CD4-positive, alpha-beta T cell treated with Interferon alpha-2 for 1 hour (primary cell): ENCODE measurements around the gene MMD2.
"Not testable (repeated sequence)": the region's sequence is repeated elsewhere in the genome, so short reads cannot be mapped to it uniquely, and the experiment has no call there.

Experiments used
- DNase-seq, 2 donors: peaks; one replicate each; pipeline ENCODE4 v3.0.0-alpha.2; 2020 to 2022

Gene MMD2

GRCh38 chr7:4893188-4893587, 65.8 kb downstream of the MMD2 start:
- not testable (repeated sequence) for DNase-seq

DNA sequence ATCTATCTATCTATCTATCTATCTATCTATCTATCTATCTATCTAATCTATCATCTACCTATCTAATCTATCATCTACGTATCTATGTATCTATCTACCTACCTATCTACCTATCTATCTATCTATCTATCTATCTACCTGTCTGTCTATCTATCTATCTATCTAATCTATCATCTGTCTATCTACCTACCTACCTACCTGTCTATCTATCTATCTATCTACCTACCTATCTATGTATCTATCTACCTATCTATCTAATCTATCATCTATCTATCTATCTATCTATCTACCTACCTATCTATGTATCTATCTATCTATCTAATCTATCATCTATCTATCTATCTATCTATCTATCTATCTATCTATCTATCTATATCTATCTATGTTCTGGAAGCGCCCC, 67.5 kb downstream of the MMD2 start:
- DNase-seq = not testable (repeated sequence)

DNA sequence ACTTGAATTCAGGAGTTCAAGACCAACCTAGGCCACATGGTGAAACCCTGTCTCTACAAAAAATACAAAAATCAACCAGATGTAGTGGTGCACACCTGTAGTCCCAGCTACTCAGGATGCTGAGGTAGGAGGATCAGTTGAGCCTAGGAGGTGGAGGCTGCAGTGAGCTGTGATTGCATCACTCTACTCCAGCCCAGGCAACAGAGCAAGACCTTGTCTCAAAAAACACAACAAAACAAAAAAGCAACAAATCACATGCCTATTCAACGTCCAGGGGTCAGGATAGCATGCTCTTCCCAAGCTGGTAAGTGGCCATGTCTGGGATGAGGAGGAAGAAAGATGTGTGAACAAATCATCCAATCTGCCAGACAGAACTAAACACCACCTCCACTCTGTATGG, 69.3 kb downstream of the MMD2 start:
- no peak for DNase-seq

- no peak for DNase-seq
Measured at GRCh38 chr7:4888161-4888560, 70.8 kb downstream of the MMD2 start.

- no peak for DNase-seq
Measured at GRCh38 chr7:4886671-4887070, 72.3 kb downstream of the MMD2 start.

- DNase-seq = no peak
Measured at GRCh38 chr7:4885317-4885807, 73.6 kb downstream of the MMD2 start.

DNA sequence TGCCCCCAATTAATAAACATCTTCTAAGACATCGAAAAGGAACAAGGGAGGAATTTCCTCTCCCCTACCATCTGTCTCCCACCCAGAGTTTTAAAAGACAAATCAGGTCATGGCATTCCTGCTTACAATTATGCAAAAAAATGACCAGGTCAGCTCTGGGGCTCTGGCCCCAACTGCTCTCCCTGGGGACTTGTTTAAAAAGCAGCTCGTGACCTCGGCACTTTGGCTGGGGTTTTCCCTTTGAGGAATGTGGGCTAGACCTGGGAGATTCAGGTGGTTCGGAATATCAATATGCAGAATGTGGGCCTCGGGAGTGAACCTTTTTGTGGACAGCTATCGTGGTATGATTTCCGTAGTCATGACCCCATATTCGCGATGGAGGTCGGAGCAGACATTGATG, 74.8 kb downstream of the MMD2 start:
- no peak for DNase-seq

DNA sequence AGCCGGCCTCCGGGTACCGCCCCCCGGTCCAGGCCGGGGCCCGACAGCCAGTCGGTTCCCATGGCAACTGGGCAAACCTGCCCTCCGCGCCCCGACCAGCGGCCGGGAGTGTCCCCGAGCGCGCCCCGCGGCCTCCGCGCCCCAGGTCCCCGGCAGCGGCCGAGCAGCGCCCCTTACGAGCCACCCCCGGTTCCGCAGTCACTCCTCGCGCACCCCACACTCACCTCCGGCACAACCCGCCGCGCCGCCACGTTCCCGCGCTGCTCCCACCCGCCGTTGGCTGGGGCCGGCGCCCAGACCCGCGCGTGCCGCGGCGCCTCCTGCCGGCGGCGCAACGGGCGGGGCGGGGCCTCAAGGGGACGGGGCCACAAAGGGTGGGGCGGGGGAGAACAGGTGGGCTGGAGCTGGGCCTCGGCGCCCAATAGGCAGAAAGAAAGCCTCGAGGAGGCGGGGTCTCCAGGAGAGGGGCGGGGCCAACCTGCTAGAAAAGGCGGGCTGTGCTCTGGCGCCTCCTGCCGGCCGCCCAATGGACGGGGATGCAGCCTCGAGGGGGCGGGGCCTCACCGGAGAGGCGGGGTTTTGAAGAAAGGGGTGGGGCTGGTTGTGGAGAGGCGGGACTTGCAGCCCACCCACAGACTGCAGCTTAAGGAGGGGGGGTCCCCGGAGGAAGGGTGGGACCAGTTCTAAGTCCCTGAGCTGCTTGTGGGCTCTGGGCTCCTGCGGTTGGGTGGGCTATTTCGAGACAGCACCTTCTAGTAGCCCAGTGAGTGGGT, 75.4 kb downstream of the MMD2 start, which contains the start of gene RADIL:
TSS of gene RADIL (minus strand) at position 345 of the 773 bp plus-strand sequence. CDS start 5,577 bp downstream, outside the sequence.
- DNase-seq = peak; percentile 85 to 88

- no peak for DNase-seq
Measured at GRCh38 chr7:4883033-4883371, 76.0 kb downstream of the MMD2 start.

DNA sequence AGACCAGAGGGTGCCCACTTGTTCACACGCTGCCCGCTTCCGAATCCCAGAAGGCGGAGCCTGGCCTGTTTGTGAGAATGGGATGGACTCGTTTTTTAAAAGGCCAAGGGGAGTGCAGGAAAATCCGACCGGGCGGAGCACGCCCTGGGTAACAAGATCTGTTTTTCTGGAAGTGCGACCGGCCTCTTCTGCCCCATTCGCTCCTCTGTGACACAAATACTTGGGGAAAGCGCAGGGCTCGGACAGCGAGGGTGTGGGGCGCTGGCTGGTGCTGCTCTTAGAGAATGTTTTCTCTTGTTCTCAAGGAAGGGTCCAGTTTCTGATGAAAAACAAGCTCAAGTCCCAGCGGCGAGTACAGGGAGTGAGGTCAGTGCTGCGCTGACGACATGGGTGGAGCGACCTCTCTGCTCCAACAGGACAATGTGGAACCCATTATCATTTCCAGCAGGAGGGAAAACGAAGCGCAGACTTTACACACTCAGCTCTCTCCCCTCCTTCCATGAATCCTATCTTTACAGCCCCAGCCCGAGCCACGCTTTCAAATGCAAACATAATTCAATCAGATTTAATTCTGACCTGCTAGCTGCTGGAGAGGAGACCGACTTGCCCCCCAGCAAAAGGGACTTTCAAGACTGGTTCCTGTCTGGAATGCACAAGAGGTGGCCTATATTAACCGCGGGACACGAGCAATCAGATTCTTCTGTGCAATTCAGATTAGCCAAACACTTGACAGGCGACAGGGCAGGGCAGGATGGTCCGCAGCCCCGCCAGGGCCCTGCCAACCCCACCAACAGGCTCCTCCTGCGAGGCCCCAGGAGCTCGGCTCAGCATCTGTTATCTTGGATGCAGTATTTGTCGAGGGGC, 76.6 kb downstream of the MMD2 start:
- no peak for DNase-seq

GRCh38 chr7:4880218-4880617, 78.8 kb downstream of the MMD2 start:
- no peak for DNase-seq

DNA sequence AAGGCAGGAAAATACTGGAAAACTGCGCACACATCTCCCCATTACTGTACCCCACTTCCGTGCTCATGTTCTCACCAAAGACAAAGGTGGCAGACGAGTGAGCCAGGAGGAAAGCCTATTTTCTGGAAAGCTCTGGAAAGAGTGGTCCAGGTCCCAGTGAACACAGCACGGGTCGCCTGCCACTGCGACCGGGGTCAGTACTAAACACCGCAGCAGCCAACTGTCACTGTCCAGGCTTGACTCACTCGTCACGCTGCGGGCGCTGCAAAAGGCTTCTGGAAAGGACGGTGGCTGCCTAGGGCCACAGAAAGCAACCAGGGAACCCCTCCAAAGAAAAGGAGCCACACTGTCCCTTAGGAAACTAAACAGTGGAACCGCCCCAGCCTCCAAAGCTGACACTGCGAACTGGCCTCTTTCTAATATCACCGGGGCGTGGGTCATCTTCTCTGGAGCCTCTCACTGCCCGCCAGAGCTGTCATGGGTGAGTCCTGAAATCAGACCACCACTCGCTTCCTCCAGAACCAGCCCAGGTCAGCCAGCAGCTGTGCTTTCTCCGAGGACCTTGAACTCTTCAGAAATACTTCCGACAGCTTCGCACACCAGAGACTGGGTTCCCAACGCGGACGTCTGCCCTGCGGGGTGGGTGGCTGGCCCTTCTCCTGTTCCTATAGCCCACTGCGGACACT, 79.4 kb downstream of the MMD2 start:
- DNase-seq = no peak

- no peak for DNase-seq
Measured at GRCh38 chr7:4878336-4879335, 80.4 kb downstream of the MMD2 start.

GRCh38 chr7:4876586-4876985, 82.4 kb downstream of the MMD2 start:
- DNase-seq = no peak

DNA sequence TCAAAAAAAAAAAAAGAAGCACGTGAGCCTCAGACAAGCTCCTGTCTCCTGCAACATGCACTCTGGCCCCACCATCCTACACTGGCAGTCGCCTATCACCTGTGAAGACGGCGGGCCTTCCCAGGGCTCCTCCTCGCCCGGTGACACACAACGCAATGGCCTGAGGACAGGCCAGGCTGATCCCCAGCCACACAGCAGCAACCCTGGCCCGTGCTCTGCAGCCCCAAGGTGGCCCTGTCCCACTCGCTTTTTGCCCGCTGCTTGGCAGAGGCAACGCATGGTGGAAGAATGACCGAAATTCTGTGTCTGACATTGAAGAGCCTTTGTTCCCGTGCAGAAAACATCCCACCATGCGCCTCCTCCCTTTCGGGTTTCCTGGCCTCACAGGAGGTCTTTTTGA, 83.6 kb downstream of the MMD2 start:
- DNase-seq = no peak

DNA sequence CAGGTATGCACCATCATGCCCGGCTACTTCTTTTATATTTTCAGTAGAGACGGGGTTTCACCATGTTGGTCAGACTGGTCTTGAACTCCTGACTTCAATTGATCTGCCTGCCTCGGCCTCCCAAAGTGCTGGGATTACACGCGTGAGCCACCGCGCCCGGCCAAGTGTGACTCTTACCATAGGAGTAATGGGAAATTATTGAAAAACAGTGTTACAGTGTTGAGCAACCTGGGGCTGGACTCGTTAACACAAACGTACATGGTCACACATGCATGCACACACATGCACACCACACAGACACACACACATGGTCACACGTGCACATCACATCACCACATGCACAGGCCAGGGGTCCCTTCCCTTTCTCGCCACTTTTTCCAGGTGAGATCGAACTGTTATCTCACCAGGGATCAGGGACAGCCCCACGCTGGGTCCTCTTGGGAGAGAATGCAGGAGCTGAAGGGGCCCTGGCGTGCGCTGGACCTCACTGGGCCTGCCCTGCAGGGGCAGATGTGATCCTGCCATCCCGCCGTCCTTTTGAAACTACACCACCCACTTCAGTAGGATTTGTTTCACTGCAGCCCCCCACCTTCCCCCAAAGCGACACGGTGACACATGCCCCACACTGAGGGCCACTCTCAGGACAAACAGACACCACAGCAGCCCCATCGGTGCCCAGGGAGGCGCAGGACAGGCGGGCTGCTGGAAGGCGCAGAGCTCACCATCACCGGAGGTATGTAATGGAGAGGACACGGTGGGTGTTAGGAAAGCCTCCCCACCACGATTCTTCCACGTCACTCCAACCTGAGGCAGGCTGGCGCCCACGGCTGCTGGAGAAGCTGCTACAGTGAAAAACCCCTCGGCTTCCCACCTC, 85.7 kb downstream of the MMD2 start:
- DNase-seq = no peak

GRCh38 chr7:4871930-4872675, 86.9 kb downstream of the MMD2 start:
- no peak for DNase-seq

DNA sequence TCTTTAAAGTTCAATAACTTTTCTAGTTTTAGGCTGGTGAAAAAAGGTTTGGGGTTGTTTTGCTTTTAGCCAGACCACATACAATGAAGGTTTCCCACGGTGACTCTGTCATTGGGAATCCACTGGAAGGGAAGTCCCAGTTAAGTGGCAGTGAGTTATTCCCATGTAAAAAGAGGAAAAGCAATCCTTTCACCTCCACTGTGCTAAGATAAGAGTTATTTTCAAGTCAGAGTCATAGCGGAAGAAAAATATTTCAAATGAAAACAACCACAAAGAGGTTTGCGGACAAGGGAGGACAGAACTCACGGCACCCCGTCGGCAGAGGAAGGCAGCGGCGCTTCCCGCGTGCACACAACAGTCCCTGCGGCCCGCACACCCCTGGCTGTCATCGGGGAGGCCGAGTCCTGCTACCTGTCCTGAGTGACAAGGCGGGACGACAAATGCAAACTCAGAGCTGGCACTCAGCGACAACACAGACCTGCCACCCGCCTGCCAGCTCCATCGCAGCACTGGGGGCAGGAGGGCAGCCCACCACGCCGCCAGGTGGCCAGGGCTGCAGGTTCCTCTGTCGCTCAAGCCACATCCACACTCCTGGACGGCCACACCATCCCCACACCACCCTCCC, 87.8 kb downstream of the MMD2 start:
- no peak for DNase-seq

- no peak for DNase-seq
Measured at GRCh38 chr7:4868493-4868892, 90.5 kb downstream of the MMD2 start.
